RWPE2 (cell line): ENCODE results near the gene NKD2.

Experiments used
- ATAC-seq: fragments of 200-7000 bp; cut with Tn5 transposase; 3 replicates; pipeline ENCODE4 v1.9.1; 2021; ENCODE audit warnings: low read depth
- DNase-seq: peaks from one replicate; pipeline ENCODE4 v3.0.0-alpha.2; 2020; ENCODE audit warnings: low spot score
- H3K27ac ChIP-seq: fragments of 450-650 bp; 2 replicates; pipeline ENCODE4 v1.5.1; 2017; ENCODE audit warnings: mild to moderate bottlenecking; ENCODE audit not compliant: poor library complexity, severe bottlenecking
- H3K27me3 ChIP-seq: fragments of 250-450 bp; sonication (Bioruptor Pico); 2 replicates; pipeline ENCODE4 v1.5.1; 2021; ENCODE audit warnings: mild to moderate bottlenecking, moderate library complexity; ENCODE audit not compliant: insufficient read depth, poor library complexity, severe bottlenecking
- H3K36me3 ChIP-seq: fragments of 250-450 bp; sonication (Bioruptor Pico); 2 replicates; pipeline ENCODE4 v1.5.1; 2020; ENCODE audit warnings: low read depth, mild to moderate bottlenecking, moderate library complexity
- H3K4me1 ChIP-seq: fragments of 250-450 bp; sonication (Bioruptor Pico); 2 replicates; pipeline ENCODE4 v1.5.1; 2021; ENCODE audit warnings: mild to moderate bottlenecking, moderate library complexity; ENCODE audit not compliant: insufficient read depth, poor library complexity, severe bottlenecking
- H3K4me3 ChIP-seq: fragments of 250-450 bp; sonication (Bioruptor Pico); 2 replicates; pipeline ENCODE4 v1.5.1; 2021; ENCODE audit warnings: mild to moderate bottlenecking, moderate library complexity; ENCODE audit not compliant: severe bottlenecking
- H3K9me3 ChIP-seq: fragments of 250-450 bp; sonication (Bioruptor Pico); 2 replicates; pipeline ENCODE4 v1.5.1; 2021; ENCODE audit warnings: mild to moderate bottlenecking, moderate library complexity; ENCODE audit not compliant: severe bottlenecking
- TF ChIP-seq, protein P1 (sequence below): fragments of 450-650 bp; IDR thresholded peaks from one replicate; pipeline ENCODE4 v1.5.1; 2017; ENCODE audit warnings: mild to moderate bottlenecking, moderate library complexity; ENCODE audit not compliant: poor library complexity, severe bottlenecking

Gene NKD2

GRCh38 chr5:1028481-1029281 lies 20.1 kb downstream of the NKD2 start:
- Histone ChIP-seq H3K27ac (no peak overlapping the region), H3K27me3 (peaks cover 11% of the 10 kb centered on the region), H3K36me3 (no peaks in the 10 kb centered on the region), H3K4me3 (no peak overlapping the region), H3K9me3 (no peaks in the 10 kb centered on the region), H3K4me1 (no peaks in the 10 kb centered on the region)
- DNase-seq (no peak), ATAC-seq (no peak)
- TF ChIP-seq, protein P1, sequence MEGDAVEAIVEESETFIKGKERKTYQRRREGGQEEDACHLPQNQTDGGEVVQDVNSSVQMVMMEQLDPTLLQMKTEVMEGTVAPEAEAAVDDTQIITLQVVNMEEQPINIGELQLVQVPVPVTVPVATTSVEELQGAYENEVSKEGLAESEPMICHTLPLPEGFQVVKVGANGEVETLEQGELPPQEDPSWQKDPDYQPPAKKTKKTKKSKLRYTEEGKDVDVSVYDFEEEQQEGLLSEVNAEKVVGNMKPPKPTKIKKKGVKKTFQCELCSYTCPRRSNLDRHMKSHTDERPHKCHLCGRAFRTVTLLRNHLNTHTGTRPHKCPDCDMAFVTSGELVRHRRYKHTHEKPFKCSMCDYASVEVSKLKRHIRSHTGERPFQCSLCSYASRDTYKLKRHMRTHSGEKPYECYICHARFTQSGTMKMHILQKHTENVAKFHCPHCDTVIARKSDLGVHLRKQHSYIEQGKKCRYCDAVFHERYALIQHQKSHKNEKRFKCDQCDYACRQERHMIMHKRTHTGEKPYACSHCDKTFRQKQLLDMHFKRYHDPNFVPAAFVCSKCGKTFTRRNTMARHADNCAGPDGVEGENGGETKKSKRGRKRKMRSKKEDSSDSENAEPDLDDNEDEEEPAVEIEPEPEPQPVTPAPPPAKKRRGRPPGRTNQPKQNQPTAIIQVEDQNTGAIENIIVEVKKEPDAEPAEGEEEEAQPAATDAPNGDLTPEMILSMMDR = no peak

- Histone ChIP-seq H3K36me3 (no peaks in the 10 kb centered on the region), H3K4me3 (no peak overlapping the region), H3K9me3 (no peaks in the 10 kb centered on the region), H3K4me1 (no peaks in the 10 kb centered on the region), H3K27me3 (peaks cover 11% of the 10 kb centered on the region), H3K27ac (no peak overlapping the region)
- DNase-seq = no peak
- TF ChIP-seq, protein P1 = no peak
- no peak for ATAC-seq
Measured at GRCh38 chr5:1029282-1029944, 20.8 kb downstream of the NKD2 start.

DNA sequence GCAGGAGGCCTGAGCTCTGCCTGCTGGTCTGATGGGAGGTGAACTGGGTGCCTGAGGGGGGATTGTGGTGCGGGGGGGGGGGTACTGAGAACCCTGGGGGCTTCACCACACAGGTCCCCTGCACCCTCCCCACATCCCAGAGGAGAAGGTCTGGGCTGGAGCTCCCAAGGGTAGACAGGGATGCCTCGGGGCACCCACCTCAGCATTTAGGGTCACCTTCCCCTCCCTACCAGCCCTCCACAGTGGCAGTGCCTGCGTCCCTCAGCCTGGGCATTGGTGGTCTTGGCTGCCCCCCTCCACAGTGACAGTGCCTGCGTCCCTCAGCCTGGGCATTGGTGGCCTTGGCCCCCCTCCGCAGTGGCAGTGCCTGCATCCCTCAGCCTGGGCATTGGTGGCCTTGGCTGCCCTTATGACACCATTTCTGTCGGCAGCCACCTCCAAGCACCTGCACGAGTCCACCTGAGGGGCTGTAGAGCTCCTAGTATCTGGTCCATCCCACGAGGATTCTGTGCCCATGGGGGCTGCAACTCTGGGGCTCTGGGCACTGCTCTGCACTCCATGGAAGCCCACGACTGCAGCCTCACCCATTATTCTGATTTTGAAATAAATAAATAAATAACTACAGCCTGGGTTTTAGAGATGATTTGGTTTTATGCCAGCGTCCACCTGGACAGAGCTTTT lies 21.5 kb downstream of the NKD2 start:
- H3K9me3 ChIP-seq = no peaks in the 10 kb centered on the region
- H3K27me3 ChIP-seq = peaks cover 11% of the 10 kb centered on the region
- no peak overlapping the region for H3K27ac ChIP-seq
- H3K36me3 ChIP-seq = no peaks in the 10 kb centered on the region
- H3K4me1 ChIP-seq = no peaks in the 10 kb centered on the region
- ATAC-seq (no peak), DNase-seq (no peak)
- H3K4me3 ChIP-seq = no peak overlapping the region
- TF ChIP-seq, protein P1 = no peak

GRCh38 chr5:1030801-1031271 lies 22.2 kb downstream of the NKD2 start:
- Histone ChIP-seq H3K9me3 (no peaks in the 10 kb centered on the region), H3K4me3 (no peak overlapping the region), H3K27ac (no peak overlapping the region), H3K27me3 (peaks cover 11% of the 10 kb centered on the region), H3K36me3 (no peaks in the 10 kb centered on the region), H3K4me1 (no peaks in the 10 kb centered on the region)
- TF ChIP-seq, protein P1 = no peak
- ATAC-seq (no peak), DNase-seq (no peak)
